Testis (tissue), 2 donors: ENCODE measurements around the gene SLC38A3.

Experiments used
- CTCF ChIP-seq, 3 experiments: fragments of 450-650 bp in 2 of 3; fragments of 200-600 bp in 1 of 3; sonication (generic) in 1 of 3; IDR thresholded peaks; one replicate each; pipeline ENCODE4 v1.5.1; 2016 to 2019; ENCODE audit warnings: antibody characterized with exemption in 3 of 3, mild to moderate bottlenecking in 2 of 3, moderate library complexity in 1 of 3
- POLR2A ChIP-seq: fragments of 450-650 bp; IDR thresholded peaks from one replicate; pipeline ENCODE4 v1.6.1; 2017; ENCODE audit warnings: antibody characterized with exemption, mild to moderate bottlenecking, moderate library complexity

GRCh38 chr3:50212971-50213370 lies 7.9 kb downstream of the SLC38A3 start:
- TF ChIP-seq CTCF (IDR thresholded peaks at IDR 0.05) (no peak), POLR2A (no peak)
